Left renal pelvis (tissue), 4 donors: ENCODE results near the gene GRK3. TPM values are rescaled to one million over a fixed set of nuclear protein-coding genes. Genes with fewer than 3 reads are reported as not detected.
"Not testable (repeated sequence)": the region's sequence is repeated elsewhere in the genome, so short reads cannot be mapped to it uniquely, and the experiment has no call there.

Source experiments
- DNase-seq, 4 donors: peaks; one replicate each; pipeline ENCODE4 v3.0.0-alpha.2; 2013; ENCODE audit warnings: low read depth in 4 of 4, low spot score in 3 of 4
- polyA plus RNA-seq, 4 donors: library from polyadenylated mRNA; unstranded; fragments of 120-200 nt; gene quantifications; one replicate each; pipeline ENCODE4 v1.2.1, GENCODE V29; 2013; ENCODE audit not compliant: insufficient read length in 4 of 4

Gene GRK3
- polyA plus RNA-seq, 4 donors, result 6.0 to 11.3 (median 10.4) TPM

DNA sequence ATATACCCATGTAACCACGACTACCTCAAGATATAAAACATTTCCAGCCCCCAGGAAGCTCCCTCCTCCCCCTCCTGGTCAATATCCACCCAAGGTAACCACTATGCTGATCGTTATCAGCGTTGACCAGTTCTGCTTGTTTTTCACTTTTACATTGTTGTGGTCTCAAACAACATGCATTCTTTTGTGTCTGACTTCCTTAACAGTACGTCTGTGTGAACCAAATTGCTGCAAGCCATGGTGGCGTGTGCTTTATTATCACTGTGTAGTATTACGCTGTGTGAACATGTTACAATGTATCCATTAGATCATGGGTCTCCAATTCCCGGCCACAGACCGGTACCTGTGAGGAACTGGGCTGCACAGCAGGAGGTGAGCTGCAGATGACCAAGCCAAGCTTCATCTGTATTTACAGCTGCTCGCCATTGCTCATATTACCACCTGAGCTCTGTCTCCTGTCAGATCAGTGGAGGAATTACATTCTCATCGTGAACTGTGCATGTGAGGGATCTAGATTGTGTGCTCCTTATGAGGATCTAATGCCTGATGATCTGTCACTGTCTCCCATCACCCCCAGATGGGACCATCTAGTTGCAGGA lies 15.5 kb upstream of the GRK3 start:
- no peak for DNase-seq

DNA sequence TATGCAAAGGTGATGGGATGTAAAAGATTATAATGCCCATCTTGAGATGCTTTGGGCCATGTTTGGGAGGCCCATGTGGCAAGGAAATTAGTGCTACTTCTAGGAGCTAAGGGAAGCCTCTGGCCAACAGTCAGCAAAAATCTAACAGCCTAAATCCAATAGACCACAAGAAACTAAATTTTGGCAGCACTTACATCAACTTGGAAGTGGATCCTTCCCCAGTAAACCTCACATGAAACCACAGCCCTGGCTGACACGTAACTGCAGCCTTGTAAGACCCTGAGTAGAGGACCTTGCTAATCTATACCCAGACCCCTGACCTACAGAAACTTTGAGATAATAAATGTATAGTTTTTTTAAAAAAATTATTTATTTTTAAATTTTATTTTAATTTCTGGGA lies 13.1 kb upstream of the GRK3 start:
- DNase-seq, result no peak

DNA sequence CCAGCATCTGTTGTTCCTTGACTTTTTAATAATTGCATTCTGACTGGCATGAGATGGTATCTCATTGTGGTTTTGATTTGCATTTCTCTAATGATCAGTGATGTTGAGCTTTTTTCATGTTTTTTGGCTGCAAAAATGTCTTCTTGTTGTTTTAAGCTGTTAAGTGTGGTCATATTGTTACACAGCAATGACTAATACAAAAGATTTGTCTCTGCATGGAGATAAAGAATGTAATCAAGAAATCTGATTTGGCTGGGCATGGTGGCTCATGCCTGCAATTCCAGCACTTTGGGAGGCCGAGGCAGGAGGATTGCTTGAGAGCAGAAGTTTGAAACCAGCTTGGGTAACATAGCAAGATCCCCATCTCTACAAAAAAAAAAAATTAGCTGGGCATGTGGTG lies 12.1 kb upstream of the GRK3 start:
- DNase-seq, result not testable (repeated sequence)

- DNase-seq, result no peak
Measured at GRCh38 chr22:25553131-25553530, 11.3 kb upstream of the GRK3 start.

- DNase-seq, result no peak
Measured at GRCh38 chr22:25554238-25554671, 10.2 kb upstream of the GRK3 start.

GRCh38 chr22:25554689-25555088 lies 9.8 kb upstream of the GRK3 start:
- no peak for DNase-seq

DNA sequence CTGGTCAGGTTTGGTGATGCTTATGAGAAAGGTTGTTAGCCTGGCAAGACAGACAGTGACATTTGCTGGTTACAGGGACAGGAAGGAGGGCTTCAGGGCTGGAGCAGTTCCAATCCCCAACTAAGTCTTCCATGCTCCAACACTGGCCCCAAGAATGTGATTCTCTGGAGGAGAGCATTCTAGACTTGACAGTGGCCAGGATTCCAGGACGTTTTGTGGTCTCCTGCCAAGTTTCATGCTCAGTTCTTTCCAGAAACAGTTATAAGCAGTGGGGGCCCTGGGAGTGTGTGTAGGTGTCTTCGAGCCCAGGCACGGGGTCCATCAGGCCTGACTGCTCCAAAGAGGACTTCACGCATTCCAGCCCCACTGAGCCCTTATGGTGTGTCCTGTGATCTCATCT lies 8.9 kb upstream of the GRK3 start:
- DNase-seq, result no peak

DNA sequence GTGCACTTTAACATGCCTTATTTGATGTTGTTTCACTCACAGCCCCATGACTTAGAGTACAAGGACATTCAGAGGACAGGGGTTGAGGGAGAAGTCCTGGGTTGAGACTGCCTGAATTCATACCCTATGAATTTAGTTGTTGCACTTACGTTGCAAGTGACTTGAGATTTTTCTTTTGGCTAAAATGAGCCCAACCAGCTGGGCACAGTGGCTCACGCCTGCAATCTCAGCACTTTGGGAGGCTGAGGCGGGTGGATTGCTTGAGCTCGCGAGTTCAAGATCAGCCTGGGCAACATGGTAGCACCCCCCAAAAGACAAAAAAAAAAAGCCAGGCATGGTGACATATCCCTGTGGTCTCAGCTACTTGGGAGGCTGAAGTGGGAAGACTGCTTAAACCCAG lies 7.3 kb upstream of the GRK3 start:
- no peak for DNase-seq

GRCh38 chr22:25558341-25558740 lies 6.1 kb upstream of the GRK3 start:
- DNase-seq, result no peak

- not testable (repeated sequence) for DNase-seq
Measured at GRCh38 chr22:25559910-25560309, 4.6 kb upstream of the GRK3 start.

GRCh38 chr22:25561182-25561581 lies 3.3 kb upstream of the GRK3 start:
- DNase-seq, result not testable (repeated sequence)

DNA sequence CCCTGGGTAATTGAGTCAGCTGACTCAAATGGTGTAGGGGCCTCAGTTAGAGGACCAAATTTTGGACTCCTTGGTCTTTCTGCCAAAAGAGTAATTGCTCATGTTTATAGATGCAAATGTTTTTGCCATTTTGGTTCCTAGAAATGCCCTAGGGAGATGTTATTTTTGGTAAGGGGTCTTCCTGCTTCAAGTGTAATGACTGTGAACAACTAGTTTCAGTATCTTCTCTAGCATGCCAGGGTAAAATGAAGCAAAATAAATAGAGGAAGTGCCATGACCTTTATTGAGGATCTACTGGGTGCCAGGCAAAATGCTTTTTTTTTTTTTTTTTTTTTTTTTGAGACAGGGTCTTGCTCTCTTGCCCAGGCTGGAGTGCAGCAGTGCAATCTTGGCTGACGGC lies 2.5 kb upstream of the GRK3 start:
- DNase-seq, result not testable (repeated sequence)

DNA sequence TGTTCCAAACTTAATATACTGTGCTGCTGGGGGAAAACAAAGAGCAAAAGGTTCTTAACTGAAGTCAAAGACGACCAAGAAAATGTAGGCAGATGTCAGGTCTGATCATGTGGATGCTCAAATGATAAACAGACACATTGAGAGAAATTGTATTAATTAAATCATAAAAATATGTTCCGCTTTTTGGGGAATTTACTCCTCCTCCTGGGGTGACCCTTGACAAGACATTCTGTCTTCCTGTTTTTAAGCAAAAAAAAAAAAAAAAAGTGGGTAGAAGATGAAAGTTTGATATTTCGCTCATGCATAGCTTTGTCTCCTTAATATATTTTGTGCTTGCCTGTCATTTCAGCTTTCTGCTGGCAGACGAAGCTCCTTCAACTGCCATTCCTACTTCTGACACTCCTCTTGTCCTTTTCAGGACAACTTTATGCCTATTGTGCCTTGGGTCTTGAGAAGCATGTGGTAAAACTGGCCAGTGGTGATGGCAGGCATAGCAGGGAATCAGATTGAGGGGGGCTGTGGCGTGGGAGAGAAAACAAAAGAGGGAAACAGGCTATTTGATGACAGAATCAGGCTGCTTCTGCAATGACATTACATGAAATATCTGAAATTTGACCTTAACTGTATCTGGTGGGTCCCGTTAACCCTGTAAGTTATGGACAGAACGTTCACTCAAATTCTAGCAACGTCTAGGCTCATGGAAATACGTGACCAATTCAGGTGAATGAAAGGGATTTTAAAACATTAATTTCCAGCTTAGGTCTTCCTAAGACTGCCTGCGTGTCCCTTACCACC lies 1.3 kb upstream of the GRK3 start:
- DNase-seq, result not testable (repeated sequence)

DNA sequence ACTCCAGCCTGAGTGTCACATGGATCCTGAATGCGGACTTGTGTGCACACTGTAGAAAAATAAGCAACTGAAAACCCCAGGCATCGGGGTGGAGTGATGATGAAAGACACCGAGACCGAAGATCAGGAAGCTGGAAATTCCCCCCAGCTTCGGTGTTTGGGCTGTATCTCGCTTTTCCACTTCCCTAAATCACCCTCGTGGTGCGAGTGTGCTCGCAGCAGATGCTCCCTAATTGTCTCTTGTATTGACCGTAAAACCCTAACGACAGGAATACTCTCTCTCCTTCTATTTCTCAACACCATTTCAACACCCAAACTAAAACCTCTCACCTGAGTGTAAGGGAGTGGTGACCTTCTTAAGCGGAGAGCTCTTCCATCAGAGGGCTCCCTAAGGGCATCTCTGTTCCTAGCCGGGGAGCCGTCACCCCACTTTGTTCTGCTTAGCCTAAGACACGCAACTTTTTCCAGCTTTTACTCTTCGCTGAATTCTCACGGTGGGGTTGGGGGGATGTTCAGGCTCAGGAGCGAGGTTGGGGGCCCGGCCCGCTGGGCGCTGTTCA lies 635 bp upstream of the GRK3 start:
- DNase-seq, result no peak

- DNase-seq, result no peak
Measured at GRCh38 chr22:25564979-25565677, 653 bp downstream of the GRK3 start.

DNA sequence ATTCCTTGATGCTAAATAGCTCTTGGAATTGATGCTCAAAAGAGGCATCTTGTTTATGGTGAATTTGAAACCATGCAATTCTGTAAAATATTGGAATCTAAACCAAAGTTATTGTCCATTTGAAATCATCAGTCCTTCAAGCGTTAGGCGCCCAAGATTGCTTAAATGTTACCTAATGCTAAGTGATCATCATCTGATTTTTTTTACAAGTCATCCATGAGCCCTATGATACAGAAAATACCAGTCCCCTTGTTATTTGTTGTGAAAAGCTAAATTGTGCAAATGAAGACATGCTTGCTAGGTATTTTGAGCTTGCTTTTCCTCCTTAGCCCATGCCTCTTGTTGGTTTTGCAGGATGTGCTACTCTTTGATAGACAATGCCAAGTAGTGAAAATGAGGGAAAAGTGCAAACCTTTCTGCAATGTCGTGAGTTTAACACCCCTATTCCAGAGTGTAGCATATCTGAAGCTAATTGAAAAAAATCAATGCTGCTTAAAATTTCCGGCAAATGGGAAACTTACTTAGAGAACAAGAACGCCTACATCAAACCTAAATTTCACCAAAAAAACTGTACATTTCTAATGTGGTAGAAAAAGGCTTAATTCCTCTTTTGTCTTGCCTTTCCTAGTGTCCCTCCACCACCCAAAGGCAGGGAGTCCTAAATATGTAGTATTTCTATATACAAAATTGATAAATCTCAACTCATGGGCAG lies 1.9 kb downstream of the GRK3 start:
- DNase-seq, result no peak

GRCh38 chr22:25566898-25567235 lies 2.4 kb downstream of the GRK3 start:
- no peak for DNase-seq

- no peak for DNase-seq
Measured at GRCh38 chr22:25567251-25567675, 2.8 kb downstream of the GRK3 start.

DNA sequence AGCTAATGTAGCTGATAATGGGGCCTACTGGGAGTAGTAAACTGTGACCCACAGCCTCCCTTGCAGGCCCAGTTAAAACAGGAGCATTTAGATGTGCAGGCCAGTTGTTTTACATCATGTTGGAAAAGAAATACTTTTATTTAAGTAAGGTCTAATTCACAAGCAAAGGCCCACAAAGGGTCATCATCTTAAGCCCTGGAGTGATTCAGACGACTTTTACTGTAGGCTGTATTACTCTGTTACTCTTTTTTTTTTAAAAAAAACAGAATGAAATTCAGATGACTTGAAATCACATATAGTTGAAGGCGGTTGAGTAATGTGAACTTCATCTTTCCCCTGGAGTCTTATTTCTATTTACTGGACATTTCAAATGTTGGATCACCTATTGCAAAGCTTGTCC lies 3.6 kb downstream of the GRK3 start:
- DNase-seq, result not testable (repeated sequence)

DNA sequence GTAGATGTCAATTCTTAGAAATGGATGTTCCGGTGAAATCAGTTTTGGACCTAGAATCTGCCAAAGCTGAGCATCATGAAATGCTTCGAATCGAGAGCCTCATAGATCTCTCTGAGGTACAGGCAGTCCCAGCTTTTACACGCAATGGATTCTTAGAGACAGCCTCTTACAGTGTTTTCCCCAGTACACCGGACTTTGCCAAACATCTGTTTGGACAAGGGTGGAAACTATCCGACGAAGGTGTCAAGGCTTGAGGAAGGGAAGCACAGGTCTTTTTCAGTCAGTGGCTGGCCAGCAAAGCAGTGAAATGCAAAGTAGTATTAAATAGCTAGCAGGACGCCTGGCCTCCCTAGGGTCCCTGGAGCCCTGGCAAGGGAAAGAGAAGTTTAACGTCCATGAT lies 4.9 kb downstream of the GRK3 start:
- no peak for DNase-seq

DNA sequence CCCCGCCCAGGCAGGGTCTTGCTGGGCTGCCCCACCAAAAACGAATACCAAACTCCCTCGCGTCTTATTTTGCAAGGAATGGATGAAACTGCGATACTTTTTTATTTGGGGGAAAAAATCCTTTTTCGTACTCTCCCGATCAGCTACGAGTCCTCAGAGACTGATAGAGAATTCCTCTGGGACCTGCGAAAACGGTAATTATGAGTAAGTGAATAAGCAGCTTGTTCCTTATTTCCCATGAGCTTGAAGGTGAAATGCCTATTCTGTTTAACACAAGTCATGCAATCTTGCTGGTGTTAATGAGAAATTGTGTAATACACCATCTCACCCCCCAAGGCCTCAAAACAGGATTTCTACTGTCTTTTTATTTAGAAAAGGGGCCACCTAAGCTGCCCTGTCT lies 5.5 kb downstream of the GRK3 start:
- no peak for DNase-seq
